Endometrium (tissue), 2 donors: ENCODE measurements around the gene ATP8A2.

Experiments
- FAIRE-seq: peaks from 2 replicates; lab custom pipeline; 2012; peaks lifted over from hg19 to GRCh38; lab: Jason Lieb, UNC
- donor health status: control.
- donor health status: control.

Gene ATP8A2

DNA sequence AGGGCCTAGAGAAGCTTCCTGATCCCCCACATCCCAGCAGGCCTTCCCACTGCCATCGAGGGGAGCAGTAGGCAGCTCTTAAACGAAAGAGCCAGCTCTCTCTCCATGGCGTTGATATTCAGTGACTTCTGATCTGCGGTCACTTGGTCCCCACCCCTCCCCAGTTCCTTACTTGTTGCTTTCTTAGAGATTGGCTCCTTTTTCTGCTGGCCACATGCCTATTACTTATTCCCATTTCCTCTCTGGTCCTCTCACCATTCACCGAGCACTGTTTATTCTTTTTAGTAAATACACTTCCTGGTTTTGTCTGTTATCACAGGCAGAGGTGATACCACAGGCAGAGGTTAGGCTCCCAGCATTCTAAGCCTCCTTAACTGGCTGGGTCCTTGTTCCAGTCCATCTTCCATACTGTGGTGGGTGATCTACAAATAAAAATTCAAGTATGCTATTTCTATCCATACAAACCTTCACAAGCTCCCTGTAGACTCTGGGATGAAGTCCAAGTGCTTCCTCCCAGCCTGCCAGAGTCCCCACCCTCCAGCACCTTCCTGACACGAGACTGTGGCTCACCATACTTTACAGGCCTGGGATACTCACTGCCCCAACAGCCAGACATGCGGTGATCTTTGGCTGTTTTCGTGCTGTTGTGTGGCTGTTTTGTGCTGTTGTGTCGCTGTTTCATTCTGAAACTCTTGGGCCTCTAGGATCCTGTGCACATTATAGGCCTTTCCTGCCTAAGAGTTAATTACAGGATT, 315.9 kb downstream of the ATP8A2 start:
- FAIRE-seq, result no peak

GRCh38 chr13:25688536-25688935, 316.8 kb downstream of the ATP8A2 start:
- FAIRE-seq, result no peak

DNA sequence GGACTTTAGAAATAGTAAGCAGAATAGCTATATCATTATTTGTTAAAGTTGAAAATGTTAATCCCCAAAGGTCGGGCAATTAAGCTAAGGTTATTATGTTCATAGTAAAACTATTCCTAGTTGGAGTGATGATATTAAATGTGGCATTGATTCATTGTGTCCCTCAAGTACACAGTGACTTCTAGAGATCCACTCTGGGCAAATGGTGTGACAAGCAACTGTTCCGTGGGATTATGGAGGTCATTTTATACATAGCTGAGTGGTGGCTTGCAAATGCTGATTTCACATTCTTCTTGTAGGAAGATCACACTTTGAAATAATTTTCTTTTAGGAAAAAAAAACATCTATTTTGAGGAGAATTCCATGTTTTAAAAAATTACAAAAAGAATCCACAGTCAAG, 317.8 kb downstream of the ATP8A2 start:
- FAIRE-seq, result no peak

DNA sequence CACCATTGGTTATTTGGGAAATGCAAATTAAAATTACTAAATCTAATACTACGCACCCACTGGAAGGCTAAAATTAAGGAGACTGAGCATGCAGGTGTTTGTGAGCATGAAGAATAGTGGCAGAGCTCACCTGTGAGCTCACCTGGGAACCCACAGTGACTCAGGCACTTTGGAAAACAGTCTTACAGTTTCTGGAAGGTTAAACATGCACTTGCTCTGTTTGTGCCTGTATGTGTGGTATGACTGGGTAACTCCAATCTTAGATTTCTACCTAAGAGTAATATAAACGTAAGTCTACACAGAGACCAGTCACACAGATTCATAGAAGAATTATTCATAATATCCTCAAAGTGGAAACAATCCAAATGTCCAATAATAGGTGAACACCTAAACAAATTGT, 318.8 kb downstream of the ATP8A2 start:
- FAIRE-seq, result no peak

DNA sequence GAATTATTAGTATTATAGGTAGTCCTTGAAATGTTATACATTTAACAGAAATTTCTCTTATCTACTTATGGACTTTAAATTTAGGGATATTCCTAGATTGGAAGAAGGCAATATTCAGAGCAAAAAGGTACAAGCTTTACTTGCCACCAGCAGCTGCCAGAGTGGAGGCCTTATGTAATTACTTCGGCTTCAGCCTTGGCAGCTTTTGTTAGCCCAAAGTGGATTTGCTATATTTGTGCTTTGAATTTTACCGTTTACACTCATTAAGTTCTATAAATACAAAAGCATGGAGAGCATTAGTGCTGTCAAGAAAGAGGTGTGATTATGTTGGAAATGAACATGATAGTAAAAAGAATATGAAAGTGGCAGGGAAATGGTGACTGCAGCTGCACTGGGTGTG, 319.9 kb downstream of the ATP8A2 start:
- no peak for FAIRE-seq

DNA sequence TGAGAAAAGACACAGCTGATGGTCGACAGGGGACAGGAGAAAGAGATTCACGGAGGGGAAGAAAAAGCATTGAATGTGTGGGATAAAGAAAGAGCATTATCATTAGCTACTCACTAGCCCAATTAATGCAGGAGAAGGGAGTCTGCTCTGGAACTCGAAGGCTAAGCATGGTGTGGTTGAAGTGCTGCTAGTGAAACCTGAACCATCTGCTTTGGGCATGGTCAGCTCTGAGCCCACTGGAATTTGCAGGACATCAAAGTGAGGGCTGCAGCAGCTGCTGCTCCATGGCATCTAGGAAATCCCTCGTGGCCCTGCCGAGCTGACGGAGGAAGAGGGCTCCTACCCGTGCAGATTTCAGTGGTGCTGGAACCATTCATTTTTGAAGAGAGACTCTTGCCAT, 320.3 kb downstream of the ATP8A2 start:
- no peak for FAIRE-seq

DNA sequence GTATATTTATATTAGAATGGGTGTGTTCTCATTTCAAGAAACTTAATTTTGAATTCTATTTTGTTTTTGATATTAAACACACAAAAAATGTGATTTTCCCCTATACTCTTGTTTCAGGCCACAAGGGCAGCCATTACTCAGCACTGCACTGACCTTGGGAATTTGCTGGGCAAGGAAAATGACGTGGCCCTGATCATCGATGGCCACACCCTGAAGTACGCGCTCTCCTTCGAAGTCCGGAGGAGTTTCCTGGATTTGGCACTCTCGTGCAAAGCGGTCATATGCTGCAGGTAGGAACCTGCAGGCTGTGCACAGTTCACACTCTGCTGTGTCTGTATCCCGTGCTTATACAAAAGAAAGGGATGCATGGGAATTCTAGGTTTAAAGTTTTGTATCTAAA, 327.3 kb downstream of the ATP8A2 start:
- no peak for FAIRE-seq

DNA sequence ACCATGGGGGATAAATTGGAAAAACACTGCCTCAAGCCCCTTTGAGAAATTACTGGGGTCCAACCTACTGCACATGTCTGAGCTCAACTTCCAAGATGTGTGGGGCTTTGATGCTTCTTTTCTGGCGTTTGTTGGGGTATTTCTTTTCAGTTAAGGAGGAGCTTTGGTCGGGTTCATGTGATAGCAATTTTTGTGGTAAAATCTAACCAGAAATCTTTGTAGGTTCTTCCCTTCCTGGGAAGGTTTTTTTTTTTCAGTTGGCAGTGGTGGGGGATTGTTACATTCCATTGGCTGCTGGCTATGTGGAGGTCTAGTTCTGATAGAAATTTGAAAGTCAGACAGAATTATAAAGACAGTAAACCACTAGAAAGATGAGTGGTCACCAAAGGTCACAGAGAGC, 327.8 kb downstream of the ATP8A2 start:
- no peak for FAIRE-seq

DNA sequence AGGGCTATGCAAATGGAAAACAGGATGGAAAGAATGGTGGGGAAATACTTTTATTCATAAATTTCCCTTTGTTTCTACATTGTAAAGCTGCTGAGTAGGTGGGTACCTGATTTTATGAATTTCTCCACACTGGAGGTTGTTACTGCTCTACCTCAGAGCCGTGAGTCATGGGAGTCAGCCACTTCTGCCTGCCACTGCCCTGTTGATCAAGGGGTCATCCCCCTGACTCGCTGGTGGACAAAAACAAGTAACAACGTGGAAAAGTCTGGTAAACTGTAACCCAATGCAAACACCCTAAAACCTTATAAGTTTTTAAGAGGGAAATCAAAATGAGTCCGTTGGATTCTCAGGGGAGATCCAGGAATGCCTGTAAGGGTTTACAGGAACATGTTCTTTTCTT, 329.5 kb downstream of the ATP8A2 start:
- FAIRE-seq, result no peak

DNA sequence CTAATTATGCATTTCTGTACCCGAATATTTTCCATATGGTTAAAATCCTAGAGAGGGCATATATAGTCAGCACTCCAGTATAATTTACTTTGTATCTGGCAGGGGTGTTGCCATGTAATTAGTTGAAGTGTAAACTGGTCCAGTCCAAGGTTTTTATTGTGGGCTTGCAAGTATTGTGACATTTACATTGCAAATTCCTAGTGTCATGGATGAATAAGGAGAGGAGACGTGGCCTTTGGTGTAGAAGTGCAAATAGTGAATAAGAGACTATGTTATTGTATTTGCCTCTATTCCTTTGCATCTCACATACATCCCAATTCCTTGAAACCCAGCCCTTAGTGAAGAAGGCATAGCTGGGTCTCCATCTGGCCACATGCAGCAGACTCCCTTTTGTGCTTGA, 330.6 kb downstream of the ATP8A2 start:
- no peak for FAIRE-seq

DNA sequence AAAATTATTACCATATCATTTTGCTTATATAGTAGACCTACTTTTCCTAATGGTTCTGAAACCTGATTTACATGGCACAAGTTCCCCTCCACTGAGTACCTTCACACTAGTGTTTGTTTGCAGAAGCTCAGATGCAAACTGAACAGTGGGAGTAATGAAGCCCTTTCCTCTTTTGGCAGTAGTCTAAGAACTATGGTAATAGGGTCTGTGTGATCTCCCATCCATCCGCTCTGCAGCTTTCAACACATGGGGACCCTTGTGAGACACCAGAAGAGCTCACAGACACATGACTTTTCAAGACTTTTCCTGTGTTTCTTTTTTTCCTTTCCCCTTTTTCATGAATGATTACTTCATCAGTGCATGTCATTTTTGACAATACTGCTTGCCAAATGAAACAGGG, 336.0 kb downstream of the ATP8A2 start:
- no peak for FAIRE-seq

- no peak for FAIRE-seq
Observed at GRCh38 chr13:25708268-25708667, 336.5 kb downstream of the ATP8A2 start.

DNA sequence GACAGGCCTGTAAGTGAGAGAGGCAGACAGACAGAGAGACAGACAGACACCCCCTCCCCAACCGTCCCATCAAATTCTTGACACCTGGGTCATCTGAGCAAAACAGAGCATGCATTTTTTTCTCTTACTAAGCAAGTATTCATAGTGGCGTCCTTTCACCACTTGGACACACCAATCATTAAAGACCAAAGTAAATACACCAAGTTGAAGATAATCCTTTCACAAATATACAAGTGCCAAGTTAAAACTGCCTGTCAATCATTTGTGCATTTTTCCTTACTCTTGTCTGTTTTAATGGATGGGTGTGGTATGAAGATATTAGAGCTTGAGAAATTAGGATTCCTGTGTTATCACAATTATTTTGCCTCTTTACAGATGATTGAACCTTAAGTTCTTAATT, 337.3 kb downstream of the ATP8A2 start:
- FAIRE-seq, result no peak

GRCh38 chr13:25715760-25716159, 344.0 kb downstream of the ATP8A2 start:
- no peak for FAIRE-seq

GRCh38 chr13:25717666-25718197, 346.0 kb downstream of the ATP8A2 start:
- FAIRE-seq, result no peak

DNA sequence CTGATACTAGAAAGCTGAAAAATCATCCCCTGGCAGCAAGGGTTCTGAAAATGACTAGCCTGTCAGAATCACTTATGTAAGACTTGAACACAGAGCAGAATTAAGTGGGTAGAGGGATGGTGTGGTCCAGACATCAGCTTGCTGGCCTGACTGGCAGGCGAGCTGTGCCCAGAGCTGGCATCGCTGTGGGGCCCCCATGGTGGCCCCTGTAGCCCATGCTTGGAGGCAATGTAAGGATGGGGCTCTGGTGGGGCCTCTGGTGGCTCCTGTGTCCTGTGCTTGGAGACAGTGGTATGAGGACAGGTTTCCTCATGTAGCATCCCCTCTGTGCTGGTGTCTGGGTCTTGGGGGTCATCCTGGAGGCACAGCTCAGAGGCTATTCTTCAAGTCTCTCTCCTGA, 347.9 kb downstream of the ATP8A2 start:
- FAIRE-seq, result no peak

DNA sequence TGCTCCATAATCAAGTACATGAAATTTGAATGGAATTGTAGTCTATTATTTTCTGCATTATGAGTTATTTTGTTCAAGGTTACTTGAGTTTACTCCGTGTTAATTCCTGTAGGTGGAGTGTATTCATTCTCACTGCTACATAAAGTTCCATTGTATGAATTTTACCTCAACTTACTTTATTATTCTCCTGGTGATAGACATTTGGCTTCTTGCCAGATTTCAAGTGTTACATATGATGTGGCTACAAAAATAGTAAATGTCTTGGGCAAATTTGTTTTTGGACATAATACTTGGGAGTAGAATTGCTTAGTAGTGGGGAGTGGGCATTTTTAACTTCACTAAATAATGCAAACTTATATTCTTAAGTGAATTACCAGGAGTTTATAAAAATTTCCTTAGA, 351.1 kb downstream of the ATP8A2 start:
- no peak for FAIRE-seq

- FAIRE-seq, result no peak
Observed at GRCh38 chr13:25725104-25725503, 353.3 kb downstream of the ATP8A2 start.

DNA sequence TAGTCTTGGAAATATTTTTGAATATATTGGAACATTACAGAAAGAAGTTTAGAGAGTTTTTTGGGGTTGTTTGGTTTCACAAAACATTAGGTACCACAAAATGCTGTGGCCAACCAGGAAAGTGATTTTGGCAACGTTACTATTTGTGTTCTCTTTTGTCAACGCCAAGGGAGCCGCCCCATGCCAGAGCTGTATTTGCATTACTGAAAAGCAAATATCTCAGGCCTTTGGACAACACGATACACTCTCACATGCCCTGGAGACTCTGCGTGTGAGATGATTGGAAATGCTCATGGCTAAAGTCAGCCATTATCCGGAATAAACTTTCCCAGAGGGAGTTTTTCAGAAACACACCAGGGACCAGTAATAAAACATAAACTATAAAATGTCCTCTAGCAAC, 355.5 kb downstream of the ATP8A2 start:
- FAIRE-seq, result no peak

DNA sequence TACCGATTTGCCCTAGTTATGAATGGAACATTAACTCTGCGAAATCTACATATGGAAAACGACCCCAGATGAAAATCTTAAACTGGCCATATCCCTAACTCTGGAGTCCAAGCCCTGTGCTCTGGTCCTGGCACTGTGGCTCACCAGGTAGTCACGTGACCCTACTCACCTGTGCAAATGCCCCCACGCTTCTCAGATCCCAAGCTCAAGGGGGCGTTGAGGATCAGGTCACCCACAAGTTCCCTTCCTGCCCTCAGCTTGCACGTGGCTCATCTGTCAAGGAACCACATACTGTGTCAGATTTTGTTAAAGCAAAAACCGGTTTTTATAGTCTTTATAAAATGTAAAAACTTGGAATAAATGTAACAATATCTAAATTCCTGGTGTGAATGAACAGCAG, 356.0 kb downstream of the ATP8A2 start:
- FAIRE-seq, result no peak

DNA sequence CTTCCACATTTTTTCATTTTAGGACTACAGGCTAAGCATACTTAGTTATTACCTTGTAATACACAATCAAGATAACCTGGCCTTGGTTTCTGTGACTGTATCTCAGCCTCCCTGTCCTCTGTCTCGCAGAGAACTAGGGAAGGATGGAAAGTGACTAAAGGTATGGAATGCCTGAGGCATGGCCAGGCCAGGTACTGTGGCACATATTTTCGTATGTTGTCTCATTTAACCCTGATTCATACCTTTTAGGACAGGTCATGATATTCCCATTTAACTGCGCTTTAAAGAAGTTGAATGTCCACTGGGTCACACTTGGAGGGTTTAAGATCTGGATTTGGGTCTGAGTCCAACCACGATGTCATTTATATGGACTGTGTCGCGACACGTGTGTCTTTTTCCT, 357.4 kb downstream of the ATP8A2 start:
- FAIRE-seq, result no peak

DNA sequence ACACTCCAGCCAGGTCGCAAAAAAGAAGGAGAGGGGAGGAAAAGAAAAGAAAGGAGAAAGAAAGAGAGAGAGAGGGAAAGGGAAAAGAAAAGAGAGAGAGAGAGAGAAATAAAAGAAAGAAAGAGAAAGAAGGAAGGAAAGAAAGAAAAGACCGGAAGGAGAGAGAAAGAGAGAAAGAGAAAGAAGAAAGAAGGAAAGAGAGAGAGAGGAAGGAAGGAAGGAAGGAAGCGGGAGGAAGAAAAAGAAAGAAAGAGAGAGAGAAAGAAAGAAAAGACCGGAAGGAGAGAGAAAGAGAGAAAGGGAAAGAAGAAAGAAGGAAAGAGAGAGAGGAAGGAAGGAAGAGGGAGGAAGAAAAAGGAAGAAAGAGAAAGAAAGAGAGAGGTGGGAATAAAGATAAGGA, 359.3 kb downstream of the ATP8A2 start:
- FAIRE-seq, result no peak

DNA sequence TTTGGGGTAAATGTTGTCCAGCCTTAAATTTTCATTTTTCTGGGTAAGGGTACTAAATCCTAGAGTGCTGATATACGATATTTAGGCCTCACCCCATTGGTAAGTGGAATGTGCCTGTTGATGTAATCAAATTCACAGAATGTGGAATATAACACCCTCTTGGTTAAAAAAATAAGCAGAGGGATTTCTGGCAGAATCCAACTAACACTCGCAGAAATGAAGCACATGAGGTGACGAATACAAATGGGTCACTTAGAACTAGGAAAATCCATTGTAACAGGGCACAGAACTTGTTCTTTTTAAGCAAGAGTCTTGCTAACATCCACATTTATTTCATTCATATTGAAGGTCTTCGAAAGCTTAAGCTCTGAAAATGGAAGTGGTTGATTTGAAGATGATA, 359.8 kb downstream of the ATP8A2 start:
- no peak for FAIRE-seq

- no peak for FAIRE-seq
Observed at GRCh38 chr13:25732111-25732865, 360.5 kb downstream of the ATP8A2 start.
